OCI-LY1 (cell line): ENCODE data around the gene FGGY.

Source experiments
- H2AFZ ChIP-seq: fragments of 200-600 bp; sonication (generic), shearing (Covaris generic); 2 replicates; pipeline ENCODE4 v1.6.0; 2014; ENCODE audit warnings: antibody characterized with exemption, mild to moderate bottlenecking, low read length
- H3F3A ChIP-seq: fragments of 200-600 bp; sonication (generic), shearing (Covaris generic); 2 replicates; pipeline ENCODE4 v1.6.0; 2014; ENCODE audit warnings: mild to moderate bottlenecking, antibody characterized with exemption, low read length, moderate library complexity; ENCODE audit not compliant: insufficient read depth
- H3K27ac ChIP-seq: fragments of 200-600 bp; sonication (generic); 2 replicates; pipeline ENCODE4 v1.5.1; 2014; ENCODE audit warnings: low read length, mixed run types, mild to moderate bottlenecking, low read depth; ENCODE audit not compliant: poor library complexity, severe bottlenecking
- H3K27me3 ChIP-seq: fragments of 200-600 bp; sonication (generic); 2 replicates; pipeline ENCODE4 v1.6.0; 2014; ENCODE audit warnings: antibody characterized with exemption, mild to moderate bottlenecking, low read length, moderate library complexity; ENCODE audit not compliant: insufficient read depth
- H3K36me3 ChIP-seq: fragments of 200-600 bp; sonication (generic); 2 replicates; pipeline ENCODE4 v1.6.1; 2014; ENCODE audit warnings: mild to moderate bottlenecking, antibody characterized with exemption, low read length, moderate library complexity, mixed read lengths; ENCODE audit not compliant: insufficient read depth
- H3K4me1 ChIP-seq: fragments of 200-600 bp; sonication (generic); 2 replicates; pipeline ENCODE4 v1.5.1; 2014; ENCODE audit warnings: mild to moderate bottlenecking, low read length, moderate library complexity; ENCODE audit not compliant: insufficient read depth, severe bottlenecking
- H3K4me2 ChIP-seq: fragments of 200-600 bp; sonication (generic), shearing (Covaris generic); 2 replicates; pipeline ENCODE4 v1.6.1; 2014; ENCODE audit warnings: low read length
- H3K4me3 ChIP-seq: fragments of 200-600 bp; sonication (generic); 2 replicates; pipeline ENCODE4 v1.5.1; 2014; ENCODE audit warnings: low read length, low read depth, mild to moderate bottlenecking, mixed read lengths; ENCODE audit not compliant: poor library complexity, severe bottlenecking
- H3K79me2 ChIP-seq: fragments of 200-600 bp; shearing (Covaris generic); 2 replicates; pipeline ENCODE4 v1.6.1; 2016; ENCODE audit warnings: mixed run types, low read length, mixed read lengths; ENCODE audit not compliant: insufficient read depth
- H3K9ac ChIP-seq: fragments of 200-600 bp; sonication (generic), shearing (Covaris generic); 2 replicates; pipeline ENCODE4 v1.6.1; 2014; ENCODE audit warnings: mild to moderate bottlenecking, low read length, mixed read lengths
- H3K9me2 ChIP-seq: fragments of 200-600 bp; sonication (generic), shearing (Covaris generic); 2 replicates; pipeline ENCODE4 v1.6.1; 2014; ENCODE audit warnings: low read depth, mild to moderate bottlenecking, low read length, mixed read lengths
- H3K9me3 ChIP-seq: fragments of 200-600 bp; shearing (Covaris generic); 2 replicates; pipeline ENCODE4 v1.6.1; 2014; ENCODE audit warnings: low read length, mixed read lengths
- H4K20me1 ChIP-seq: fragments of 200-600 bp; sonication (generic), shearing (Covaris generic); 2 replicates; pipeline ENCODE4 v1.6.0; 2016; ENCODE audit warnings: mild to moderate bottlenecking, low read length; ENCODE audit not compliant: insufficient read depth
- EZH2 ChIP-seq: fragments of 200-600 bp; sonication (generic), shearing (Covaris generic); IDR thresholded peaks from 2 replicates; pipeline ENCODE4 v1.8.0; 2017; ENCODE audit warnings: borderline replicate concordance, mixed run types, mild to moderate bottlenecking, antibody characterized with exemption, low read length, moderate library complexity, mixed read lengths
- TF ChIP-seq, protein P1 (sequence below): fragments of 200-600 bp; sonication (generic), shearing (Covaris generic); IDR thresholded peaks from 2 replicates; pipeline ENCODE4 v1.5.1; 2017; ENCODE audit warnings: mild to moderate bottlenecking, antibody characterized with exemption, low read length, moderate library complexity, mixed read lengths

FGGY gene

DNA sequence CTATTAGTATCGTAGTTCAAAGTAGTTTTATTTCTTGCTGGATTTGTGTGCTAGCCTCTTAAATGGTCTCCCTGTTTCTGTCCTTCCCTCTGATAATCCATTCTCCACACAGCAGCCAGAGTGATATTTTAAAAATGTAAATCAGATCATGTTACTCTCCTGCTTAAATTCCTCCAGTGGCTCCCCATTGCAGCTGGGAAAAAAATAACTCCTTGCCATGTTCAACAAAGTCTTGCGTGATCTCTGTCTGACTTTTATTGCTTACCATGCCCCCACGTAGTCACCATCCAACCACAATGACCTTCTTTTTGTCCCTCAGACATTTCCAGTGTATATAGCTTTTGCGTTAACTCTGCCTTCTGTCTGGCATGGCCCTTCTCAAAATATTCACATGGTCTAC, 178.8 kb downstream of the FGGY start:
- Histone ChIP-seq H3K4me3 (no peak overlapping the region), H3K4me2 (no peak overlapping the region), H3K27ac (no peak overlapping the region), H3K9me2 (no peaks in the 10 kb centered on the region), H3K9me3 (no peaks in the 10 kb centered on the region), H3K27me3 (no peaks in the 10 kb centered on the region), H4K20me1 (no peaks in the 10 kb centered on the region), H3K4me1 (no peaks in the 10 kb centered on the region), H2AFZ (no peak overlapping the region), H3K79me2 (no peaks in the 10 kb centered on the region), H3F3A (no peaks in the 10 kb centered on the region), H3K9ac (no peak overlapping the region), H3K36me3 (no peaks in the 10 kb centered on the region)
- TF ChIP-seq, protein P1, sequence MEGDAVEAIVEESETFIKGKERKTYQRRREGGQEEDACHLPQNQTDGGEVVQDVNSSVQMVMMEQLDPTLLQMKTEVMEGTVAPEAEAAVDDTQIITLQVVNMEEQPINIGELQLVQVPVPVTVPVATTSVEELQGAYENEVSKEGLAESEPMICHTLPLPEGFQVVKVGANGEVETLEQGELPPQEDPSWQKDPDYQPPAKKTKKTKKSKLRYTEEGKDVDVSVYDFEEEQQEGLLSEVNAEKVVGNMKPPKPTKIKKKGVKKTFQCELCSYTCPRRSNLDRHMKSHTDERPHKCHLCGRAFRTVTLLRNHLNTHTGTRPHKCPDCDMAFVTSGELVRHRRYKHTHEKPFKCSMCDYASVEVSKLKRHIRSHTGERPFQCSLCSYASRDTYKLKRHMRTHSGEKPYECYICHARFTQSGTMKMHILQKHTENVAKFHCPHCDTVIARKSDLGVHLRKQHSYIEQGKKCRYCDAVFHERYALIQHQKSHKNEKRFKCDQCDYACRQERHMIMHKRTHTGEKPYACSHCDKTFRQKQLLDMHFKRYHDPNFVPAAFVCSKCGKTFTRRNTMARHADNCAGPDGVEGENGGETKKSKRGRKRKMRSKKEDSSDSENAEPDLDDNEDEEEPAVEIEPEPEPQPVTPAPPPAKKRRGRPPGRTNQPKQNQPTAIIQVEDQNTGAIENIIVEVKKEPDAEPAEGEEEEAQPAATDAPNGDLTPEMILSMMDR: no peak
- no peak for TF ChIP-seq EZH2

DNA sequence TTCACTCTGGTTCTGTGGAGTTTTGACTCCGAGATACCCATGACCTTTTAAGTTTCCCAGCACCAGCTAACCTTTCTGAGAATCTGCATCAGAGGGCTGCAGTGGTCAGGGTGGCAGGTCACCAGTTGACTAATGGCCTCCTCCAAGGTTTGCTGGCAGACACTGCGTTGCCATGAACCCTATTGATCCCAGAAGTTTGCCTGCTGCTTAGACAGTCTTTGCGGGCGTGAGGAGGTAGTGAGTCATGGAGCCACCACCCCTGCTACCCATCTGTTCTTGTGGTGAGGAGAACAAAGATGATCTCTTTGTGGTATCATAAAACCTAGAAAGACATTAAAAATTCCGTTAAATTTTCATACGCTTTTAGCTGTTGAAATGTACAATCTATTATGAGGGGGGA, 180.4 kb downstream of the FGGY start:
- H3K79me2 ChIP-seq: no peaks in the 10 kb centered on the region
- no peak for TF ChIP-seq EZH2
- TF ChIP-seq, protein P1: no peak
- no peaks in the 10 kb centered on the region for H3K9me2 ChIP-seq
- H3K4me1 ChIP-seq: no peaks in the 10 kb centered on the region
- H3F3A ChIP-seq: no peaks in the 10 kb centered on the region
- H3K9ac ChIP-seq: no peak overlapping the region
- H3K4me3 ChIP-seq: no peak overlapping the region
- H3K27me3 ChIP-seq: no peaks in the 10 kb centered on the region
- no peaks in the 10 kb centered on the region for H3K9me3 ChIP-seq
- no peak overlapping the region for H3K4me2 ChIP-seq
- H3K27ac ChIP-seq: no peak overlapping the region
- no peaks in the 10 kb centered on the region for H3K36me3 ChIP-seq
- H4K20me1 ChIP-seq: no peaks in the 10 kb centered on the region
- H2AFZ ChIP-seq: no peak overlapping the region

DNA sequence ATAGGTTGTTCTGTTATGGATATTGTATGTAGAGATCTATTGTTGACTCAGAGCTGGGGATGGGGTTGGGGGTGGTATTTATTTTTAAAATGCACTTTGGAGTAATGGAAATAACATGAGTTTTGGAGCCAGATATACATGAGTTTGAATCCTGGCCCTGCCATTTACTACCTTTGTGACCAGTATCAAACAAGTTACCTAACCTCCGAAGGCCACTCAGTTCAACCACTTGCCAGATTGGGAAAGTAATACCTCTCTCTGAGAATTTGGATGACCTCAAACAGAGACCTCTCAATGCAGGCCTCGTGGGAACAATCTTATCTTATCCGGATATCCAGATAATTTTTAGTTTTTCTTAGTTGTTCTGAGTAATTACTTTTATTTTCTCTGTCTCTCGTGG, 181.0 kb downstream of the FGGY start:
- H3K79me2 ChIP-seq: no peaks in the 10 kb centered on the region
- H3K4me3 ChIP-seq: no peak overlapping the region
- no peak for TF ChIP-seq EZH2
- TF ChIP-seq, protein P1: no peak
- H2AFZ ChIP-seq: no peak overlapping the region
- no peak overlapping the region for H3K27ac ChIP-seq
- no peaks in the 10 kb centered on the region for H3F3A ChIP-seq
- no peaks in the 10 kb centered on the region for H3K36me3 ChIP-seq
- H3K4me1 ChIP-seq: no peaks in the 10 kb centered on the region
- no peaks in the 10 kb centered on the region for H3K9me2 ChIP-seq
- no peaks in the 10 kb centered on the region for H4K20me1 ChIP-seq
- no peaks in the 10 kb centered on the region for H3K9me3 ChIP-seq
- no peak overlapping the region for H3K4me2 ChIP-seq
- H3K27me3 ChIP-seq: no peaks in the 10 kb centered on the region
- no peak overlapping the region for H3K9ac ChIP-seq
